Measurements from ENCODE around the gene URI1.

Gene URI1

DNA sequence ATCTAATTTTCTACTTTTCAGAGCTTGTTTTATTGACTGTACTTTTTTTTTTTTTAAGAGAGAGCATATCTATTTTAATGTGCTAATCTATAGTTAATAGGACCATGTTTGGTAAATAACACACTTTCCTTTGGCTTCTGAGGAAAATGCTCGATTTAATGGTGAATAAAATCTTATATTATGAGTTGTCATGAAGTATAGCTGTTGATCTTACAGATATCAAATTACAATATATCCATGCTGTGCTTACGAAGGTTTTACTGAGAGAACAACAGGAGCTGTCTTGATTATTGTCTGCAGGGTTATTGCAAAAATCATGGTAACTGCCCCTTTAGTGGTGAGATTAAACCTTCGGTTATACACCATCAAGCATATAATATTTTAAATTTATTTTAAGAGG is 29.6 kb downstream of the URI1 start:
- DNase-seq, result no peak

DNA sequence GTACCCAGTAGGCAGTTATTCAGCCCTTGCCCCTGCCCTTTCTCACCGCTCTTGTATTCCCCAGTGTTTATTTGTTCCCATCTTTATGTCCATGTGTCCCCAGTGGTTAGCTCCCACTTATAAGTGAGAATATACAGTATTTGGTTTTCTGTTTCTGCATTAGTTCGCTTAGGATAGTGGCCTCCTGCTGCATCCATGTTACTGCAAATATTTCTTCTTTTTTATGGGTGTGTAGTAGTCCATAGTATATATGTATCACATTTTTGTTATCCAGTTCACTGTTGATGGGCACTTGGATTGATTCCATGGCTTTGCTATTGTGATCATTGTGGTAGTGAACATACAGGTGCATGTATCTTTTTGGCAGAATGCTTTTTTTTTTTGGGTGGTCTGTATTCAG is 32.7 kb downstream of the URI1 start:
- DNase-seq, result no peak

DNA sequence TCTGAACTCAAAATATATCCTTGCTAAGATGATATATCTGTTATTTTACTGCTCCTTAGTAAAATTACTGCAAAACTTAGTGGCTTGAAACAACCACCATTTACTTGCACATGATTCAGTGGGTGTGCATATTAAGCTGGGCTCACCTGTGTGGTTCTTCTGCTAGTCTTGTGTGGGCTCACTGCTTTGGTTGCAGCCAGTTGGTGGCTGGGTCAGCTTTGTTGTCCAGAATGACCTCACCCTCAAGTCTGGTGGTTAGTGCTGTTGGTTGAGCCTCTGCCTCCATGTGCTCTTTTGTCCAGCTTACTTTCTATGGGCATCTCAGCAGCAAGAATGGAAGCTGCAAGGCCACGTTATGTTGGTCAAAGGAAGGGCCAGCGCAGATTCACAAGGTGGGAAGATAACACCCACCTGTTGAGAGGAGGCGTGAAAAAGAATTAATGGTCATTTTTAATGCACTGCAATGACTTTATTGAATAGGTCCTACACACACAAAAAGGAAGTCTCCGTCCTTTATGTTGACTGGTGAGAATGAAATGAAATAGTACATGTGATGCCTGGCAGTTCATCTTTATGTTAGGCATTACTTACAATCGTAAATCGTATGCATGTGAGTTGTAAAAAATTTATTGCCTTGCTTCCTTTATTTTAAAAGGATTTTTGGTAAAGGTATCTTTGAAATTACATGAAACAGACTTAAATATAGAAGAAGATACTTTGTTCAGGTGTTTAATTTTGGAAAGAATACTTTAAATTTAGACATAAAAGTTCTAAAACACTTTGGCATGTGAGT is 34.3 kb downstream of the URI1 start:
- DNase-seq, result no peak

DNA sequence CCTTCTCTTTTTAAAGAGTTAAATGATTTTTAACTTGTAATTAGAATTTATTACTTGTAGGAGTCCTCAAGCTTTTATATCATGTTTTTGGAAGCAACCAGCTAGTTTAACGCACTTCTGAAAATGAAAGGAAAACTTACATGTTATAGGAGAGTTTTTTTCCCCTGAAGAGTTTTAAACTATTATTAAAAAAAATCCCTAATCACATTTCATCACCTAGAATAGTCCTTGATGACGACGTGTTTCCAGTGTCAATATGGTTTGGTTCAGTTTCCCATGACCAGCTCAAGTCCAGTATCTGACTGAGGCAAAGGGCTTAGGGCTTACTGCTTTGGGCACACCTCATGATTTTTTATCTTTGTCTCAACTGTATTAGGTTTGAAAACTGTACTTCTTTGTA is 36.0 kb downstream of the URI1 start:
- no peak for DNase-seq

DNA sequence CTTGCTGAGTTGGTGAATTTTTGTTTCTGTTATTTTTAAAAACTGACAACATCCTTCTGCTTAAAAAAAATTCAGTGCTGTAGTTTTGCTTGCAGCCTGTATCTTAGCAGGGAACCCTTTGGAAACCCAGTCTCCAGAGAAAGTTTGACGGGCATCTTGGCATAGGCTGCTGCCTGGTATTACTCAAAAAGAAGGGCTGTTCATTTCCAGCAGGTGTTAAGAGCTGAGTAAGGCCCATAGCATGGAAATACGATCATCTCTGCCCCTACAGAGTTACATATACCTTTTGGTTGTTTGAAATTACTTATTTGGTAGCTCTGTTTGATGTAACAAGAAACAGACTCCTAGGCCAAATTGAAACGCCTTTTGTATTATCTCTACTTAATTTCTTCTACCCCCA is 41.5 kb downstream of the URI1 start:
- DNase-seq, result no peak

DNA sequence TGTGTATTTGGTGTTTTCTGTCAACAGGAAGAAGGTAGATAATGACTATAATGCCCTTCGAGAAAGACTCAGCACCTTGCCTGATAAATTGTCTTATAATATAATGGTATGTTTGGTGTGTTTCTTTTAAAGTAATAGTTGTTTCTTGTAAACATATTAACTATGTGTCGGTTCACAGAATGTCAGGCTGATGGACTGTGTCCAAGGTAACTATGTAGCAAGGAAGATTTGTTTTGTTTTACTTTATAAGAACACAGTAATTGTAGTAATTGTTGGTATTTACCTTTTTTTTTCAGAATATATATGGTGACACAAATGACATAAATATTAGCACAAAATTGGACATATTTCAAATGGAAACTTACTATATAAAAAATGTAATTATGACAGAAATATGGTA is 43.2 kb downstream of the URI1 start:
- no peak for DNase-seq

DNA sequence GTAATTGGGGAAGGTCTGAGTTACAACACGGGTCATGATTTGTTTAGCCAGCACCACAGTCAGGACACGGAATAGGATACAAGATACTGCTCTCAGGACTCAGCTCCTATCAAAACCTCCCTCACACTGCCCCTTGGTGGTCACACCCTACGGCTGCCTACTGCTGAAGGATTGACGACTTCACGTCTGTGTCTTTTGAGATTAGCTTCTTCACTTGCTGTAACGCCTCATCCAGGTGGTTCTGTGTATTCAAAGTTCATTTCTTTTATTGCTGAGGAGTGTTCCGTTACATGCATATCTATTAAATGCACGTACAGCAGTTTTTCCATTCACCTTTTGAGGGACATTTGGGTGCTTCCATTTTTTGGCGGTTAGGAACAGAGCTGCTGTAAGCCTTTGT is 46.3 kb downstream of the URI1 start:
- DNase-seq, result no peak

DNA sequence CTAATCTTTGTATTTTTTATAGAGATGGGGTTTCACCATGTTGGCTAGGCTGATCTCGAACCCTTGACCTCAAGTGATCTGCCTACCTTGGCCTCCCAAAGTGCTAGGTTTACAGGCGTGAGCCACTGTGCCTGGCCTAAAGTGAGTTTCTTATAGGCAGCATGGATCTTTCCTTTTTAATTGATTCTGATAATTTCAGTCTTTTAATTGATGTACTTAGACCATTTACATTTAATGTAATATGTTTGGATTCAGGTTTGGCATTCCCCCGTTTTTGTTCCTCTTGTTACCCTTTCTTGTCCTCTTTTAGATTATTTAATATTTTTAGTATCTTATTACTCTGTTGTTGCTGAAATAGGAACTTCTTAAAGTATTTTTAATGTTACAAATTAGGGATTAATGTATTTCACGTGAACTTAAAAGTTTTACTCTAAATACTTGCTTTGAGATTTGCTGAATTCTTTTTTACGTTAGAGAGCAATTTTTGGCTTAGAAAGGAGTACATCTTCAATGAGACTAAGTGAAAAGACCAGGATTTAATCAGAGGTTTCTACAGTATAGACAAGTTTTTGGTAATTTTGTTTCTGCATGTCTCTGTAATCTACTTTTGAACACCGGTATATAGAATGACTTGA is 50.3 kb downstream of the URI1 start:
- DNase-seq, result no peak

DNA sequence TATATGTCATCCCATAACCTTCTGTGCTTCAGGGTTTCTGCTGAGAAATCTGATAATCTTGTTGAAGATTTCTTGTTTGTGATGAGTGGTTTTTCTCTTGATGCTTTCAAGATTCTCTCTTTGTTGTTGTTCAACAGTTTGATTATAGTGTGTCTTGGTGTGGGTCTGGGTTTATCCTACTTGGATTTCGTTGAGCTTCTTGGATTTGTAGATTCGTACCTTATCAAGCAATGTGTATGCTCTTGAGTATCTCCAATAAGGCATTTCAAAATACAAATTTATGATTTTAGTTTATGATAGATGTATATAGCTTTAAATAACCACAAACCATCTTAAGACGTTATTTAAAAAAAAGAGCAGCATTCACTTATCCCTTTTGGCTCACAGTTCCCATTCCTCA is 57.5 kb downstream of the URI1 start:
- no peak for DNase-seq

DNA sequence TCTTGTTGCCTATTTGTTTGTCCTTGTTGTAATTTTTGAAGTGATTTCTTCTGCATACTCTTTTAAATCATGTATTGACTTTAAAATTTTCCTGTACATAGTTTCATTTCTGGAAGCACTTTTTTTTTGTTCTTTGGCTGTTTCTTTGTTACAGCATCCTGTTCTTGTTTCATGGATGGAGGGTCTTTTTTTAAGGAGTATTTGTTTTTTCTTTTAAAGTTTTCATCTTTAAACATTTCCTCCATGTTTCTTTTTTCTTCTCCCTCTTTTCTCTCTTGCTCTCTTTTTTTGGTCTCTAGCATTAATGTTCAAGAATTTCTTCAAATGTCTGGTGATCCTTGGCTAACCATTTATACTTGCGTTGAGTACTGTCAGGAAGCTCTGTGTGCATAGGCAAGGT is 58.8 kb downstream of the URI1 start:
- DNase-seq, result no peak

DNA sequence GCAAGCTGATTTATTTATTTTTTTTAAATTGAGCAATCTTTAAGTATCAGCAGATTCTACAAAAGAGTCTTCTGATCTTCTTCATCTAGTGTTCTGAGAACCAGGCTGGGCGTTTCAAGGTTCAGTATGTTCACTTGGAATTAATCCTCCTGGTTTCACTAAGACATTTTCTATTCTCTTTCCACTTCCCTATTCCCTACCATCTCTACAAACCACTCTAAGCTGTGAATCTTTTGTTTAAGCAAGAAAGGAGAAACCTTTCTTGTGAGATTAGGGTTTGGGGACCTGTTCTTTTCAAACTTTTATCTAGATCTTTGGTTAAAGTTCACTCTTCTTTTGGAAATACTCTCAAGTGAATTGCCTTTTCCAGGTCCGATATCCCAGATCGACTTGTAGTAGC is 59.3 kb downstream of the URI1 start:
- no peak for DNase-seq

DNA sequence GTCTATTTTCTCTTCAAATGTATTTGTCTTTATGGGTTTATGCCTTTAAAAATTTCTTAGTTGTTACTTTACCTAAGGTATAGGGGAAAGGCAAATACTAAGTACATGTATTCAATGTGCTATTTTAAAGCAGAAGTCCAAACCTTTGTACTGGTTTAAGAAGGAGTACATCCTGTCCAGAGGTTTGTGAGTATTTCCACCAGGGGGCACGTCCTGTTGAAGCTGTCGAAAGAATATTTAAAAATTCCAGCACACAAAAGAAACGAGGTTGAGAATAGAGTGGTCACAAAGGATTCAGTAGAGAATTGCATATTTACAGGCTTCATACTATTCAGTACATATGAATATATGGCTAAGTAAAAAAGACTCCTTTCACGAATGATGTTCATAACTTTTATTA is 59.8 kb downstream of the URI1 start:
- no peak for DNase-seq

DNA sequence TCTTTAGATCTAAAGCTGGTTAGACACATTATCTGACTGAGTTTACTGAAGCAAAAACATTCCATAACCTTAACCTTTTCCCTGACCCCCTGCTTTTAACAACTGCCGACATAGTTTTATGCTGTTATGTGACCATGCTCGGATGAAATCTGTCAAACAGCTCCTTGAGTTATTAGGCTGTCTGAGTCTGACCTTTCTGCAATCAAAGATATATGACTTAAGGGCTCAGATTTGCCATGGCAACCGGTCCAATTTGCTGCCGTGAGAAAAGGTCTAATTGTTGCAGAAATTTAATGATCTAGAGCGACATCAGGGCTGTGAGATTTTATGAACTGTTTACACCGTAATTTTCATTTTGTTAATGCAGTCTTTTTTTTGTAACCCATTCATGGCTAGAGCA is 61.8 kb downstream of the URI1 start:
- DNase-seq, result no peak

DNA sequence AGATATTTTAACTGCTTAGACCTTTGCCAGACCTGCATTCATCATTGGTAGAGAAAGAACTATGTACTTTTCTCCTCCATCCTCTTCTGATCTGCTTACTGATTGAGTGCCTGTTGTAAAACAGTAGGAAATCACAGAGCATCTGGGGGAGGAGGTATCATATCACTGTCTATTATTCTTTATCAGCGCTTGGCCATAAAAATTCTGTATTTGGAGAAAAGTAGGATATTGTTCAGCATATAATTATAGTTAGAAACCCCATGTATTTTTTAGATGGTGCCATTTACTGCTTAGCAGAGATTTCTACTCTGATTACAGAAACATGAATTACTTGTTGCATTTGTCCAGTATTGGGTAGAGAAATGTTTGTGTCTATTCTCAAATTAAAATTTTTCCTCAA is 62.4 kb downstream of the URI1 start:
- no peak for DNase-seq

DNA sequence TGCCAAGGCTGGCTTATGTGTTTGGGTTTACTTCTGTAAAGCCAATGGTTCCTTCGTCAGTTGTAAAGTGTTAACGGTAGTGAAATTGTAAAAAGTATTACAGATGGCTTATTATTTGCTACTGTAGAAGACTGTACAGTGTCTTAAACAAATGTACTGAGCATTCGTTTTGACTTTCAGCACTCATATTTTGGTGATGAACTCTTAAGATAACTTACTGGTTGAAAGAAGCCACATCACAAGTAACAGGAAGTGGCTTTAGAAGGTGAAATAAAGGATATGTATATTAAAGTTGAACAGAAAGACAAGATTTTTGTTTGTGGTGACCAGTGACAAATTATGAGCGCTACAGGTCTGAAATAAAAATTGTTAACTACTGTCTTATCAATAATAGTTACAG is 64.2 kb downstream of the URI1 start:
- DNase-seq, result no peak

DNA sequence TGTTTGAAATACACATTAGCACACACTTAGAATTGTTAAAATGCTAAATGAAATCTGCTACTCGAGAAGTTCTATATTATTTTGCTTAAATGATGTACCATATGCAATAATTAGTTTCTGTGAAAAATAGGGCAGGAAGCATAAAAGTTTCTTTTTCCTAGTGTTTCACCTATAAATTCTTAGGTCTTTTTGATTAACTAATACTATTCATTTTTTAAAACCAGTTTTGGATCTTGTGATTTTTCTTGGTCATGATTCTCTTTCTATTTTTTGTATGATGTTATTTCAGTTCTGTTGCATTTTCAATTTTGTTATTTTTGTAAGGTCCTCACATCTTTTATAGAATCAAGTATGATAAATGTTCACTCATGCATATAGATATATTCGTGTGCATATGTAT is 66.1 kb downstream of the URI1 start:
- no peak for DNase-seq

DNA sequence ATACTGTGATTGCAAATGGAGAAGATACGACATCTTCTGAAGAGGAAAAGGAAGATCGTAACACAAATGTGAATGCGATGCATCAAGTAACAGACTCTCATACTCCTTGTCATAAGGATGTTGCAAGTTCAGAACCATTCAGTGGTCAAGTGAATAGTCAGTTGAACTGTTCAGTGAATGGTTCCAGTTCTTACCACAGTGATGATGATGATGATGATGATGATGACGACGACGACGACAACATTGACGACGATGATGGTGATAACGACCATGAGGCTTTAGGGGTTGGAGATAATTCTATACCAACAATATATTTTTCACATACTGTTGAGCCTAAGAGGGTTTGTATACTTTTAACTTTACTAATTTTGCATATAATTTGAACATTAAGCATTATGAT is 67.0 kb downstream of the URI1 start:
- DNase-seq, result no peak

DNA sequence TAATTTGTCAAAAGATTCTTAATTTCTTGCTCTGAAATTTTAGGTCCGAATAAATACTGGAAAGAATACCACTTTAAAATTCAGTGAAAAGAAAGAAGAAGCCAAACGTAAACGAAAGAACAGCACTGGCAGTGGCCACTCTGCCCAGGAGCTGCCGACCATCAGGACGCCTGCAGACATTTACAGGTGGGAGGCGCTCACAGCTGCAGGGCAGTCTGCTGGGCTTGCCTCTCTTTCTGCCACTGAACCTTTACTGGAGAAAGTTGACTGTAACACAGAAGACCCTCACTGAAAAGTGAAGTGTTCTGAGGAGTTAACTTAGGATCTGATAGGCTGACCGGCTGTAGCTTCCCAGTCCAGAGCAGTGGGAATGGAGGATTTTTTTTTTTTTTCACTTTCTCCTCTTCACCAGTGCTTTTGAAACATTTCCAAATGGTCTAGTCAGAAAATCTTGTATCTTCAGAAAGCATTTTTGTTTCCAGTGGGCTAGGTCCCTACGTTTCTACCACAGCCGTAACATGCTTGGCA is 69.1 kb downstream of the URI1 start:
- DNase-seq, result no peak

DNA sequence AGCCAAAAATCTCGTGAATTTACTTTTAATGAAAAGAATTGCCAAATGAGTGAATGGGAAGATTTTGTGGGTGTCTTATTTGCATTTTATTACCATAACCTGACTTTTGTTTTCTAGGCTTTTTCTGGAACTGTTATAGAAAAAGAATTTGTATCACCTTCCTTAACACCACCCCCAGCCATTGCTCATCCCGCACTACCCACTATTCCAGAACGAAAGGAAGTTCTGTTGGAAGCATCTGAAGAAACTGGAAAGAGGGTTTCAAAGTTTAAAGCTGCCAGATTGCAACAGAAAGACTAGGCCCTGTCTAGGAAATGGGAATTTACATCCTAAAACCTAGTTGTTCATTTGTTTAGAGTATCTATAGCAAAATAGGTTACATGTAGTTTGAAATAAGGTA is 72.7 kb downstream of the URI1 start:
- DNase-seq, result no peak

DNA sequence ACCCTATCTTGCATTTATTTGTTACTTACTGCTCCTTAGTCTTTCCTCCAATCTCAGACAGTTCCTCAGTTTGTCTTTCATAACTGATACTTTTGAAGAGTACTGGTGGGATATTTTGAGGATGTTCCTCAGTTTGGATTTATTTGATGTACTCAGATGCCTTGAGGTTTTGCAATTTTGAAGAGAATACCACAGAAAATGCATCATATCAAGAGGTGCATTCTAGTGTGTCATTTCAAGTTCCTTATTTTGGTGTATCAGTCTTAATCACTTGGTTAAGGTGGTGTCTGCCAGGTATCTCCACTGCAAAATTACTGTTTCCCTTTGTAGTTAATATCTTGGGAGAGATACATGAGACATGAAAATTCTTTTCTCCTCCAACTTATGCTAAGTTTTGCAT is 75.1 kb downstream of the URI1 start:
- no peak for DNase-seq

DNA sequence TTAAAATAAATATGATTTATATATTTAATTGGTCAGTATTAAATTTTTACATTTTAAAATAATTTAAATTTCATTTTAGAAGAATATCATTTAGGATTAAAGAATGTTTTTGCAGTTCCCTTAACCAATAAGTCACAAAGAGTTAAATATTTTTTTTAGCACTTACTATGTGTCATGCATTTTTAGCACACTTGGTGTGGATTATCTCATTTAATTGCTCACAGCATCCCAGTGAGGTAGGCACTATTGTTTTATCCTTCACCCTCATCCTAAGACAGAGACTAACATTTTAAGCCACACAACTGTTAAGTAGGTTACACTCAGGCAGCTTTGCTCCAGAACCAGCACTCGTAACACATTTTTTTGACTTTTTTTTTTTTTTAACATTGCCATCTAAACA is 78.2 kb downstream of the URI1 start:
- no peak for DNase-seq

DNA sequence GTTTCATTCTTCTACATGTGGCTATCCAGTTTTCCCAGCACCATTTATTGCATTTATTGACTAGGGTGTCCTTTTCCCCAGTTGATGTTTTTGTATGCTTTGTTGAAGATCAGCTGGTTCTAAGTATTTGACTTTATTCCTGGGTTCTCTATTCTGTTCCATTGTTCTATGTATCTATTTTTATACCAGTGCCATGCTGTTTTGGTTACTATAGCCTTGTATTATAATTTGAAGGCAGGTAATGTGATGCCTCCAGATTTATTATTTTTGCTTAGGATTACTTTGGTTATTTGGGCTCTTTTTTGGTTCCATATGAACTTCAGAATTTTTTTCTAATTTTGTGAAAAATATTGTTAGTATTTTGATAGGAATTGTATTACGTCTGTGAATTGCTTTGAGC is 80.6 kb downstream of the URI1 start:
- DNase-seq, result no peak

DNA sequence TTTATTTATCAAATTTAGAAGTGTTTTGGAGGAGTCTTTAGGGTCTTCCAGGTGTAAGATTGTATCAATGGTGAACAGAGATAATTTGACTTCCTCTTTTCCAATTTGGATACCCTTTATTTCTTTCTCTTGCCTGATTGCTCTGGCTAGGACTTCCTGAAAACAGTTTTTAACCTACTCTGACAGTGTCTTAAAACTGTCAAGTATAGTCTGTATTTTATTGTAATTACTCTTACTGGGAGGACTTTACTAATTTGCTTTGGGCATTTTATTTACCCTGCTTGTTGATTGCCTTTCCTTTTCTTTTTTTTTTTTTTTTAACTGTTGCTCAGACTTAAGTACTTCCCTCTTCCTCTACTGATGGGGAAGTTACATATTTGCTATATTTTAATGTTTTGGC is 81.3 kb downstream of the URI1 start:
- no peak for DNase-seq

DNA sequence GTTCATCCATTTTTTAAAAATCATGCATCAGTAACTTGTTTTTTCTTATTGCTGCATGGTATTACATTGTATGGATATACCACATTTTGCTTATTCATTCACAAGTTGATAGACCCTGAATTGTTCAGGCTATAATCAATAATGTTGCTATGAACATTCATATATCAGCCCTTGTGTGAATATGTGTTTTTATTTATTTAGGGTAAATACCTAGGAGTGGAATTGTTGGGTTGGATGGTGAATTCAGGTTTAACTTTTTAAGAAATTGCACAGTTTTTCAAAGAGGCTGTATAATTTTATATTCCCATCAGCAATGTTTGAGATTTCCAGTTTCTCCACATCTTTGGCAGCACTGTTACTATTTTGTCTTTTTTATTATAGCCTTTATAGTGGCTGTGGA is 82.1 kb downstream of the URI1 start:
- DNase-seq, result no peak

DNA sequence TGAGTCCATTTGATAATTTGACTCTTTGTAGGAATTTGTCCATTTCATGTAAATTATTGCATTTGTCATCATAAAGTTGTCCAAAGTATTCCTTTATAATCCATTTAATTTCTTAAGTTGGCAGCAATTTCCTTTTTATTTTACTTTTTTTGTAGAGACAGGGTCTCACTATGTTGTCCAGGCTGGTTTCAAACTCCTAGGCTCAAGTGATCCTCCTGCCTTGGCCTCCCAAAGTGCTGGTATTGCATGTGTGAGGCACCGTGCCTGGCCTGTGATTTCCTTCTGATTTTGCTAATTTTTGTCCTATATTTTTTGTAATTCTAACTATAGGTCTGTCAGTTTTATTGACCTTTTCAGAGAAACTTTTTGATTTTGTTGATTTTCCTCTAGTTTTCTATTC is 84.9 kb downstream of the URI1 start:
- no peak for DNase-seq
